Keratinocyte (primary cell): ENCODE results near the gene KRTAP6-2.

ENCODE experiments used
- CTCF ChIP-seq, 3 experiments: IDR thresholded peaks in 1 of 3; conservative IDR thresholded peaks in 1 of 3; optimal IDR thresholded peaks in 1 of 3; 2 replicates in 2 of 3; 3 replicates in 1 of 3; pipeline versions ENCODE3 to v1.5.1; 2011; ENCODE audit warnings: low read length in 3 of 3, mild to moderate bottlenecking in 3 of 3, moderate library complexity in 2 of 3, control low read depth in 1 of 3, inconsistent platforms in 1 of 3; ENCODE audit not compliant: insufficient read depth in 2 of 3; ENCODE audit errors: extremely low read depth in 1 of 3
- EZH2 ChIP-seq: IDR thresholded peaks from one replicate; pipeline ENCODE4 v1.6.1; 2012; ENCODE audit warnings: inconsistent platforms, mild to moderate bottlenecking, low read length, moderate library complexity

GRCh38 chr21:30628109-30628508 lies 29.4 kb upstream of the KRTAP6-2 start:
- TF ChIP-seq CTCF (optimal IDR thresholded peaks at IDR 0.05 in 1 of 3, IDR thresholded peaks at IDR 0.05 in 1 of 3, conservative IDR thresholded peaks at IDR 0.05 in 1 of 3; ENCODE audit: extremely low read depth in 1 of 3, insufficient read depth in 2 of 3, low read length in 3 of 3), result no peak
- no peak for TF ChIP-seq EZH2
